ENCODE results near the gene CDC37L1.
"Not testable (repeated sequence)": the region's sequence is repeated elsewhere in the genome, so short reads cannot be mapped to it uniquely, and the experiment has no call there.

The CDC37L1 gene

DNA sequence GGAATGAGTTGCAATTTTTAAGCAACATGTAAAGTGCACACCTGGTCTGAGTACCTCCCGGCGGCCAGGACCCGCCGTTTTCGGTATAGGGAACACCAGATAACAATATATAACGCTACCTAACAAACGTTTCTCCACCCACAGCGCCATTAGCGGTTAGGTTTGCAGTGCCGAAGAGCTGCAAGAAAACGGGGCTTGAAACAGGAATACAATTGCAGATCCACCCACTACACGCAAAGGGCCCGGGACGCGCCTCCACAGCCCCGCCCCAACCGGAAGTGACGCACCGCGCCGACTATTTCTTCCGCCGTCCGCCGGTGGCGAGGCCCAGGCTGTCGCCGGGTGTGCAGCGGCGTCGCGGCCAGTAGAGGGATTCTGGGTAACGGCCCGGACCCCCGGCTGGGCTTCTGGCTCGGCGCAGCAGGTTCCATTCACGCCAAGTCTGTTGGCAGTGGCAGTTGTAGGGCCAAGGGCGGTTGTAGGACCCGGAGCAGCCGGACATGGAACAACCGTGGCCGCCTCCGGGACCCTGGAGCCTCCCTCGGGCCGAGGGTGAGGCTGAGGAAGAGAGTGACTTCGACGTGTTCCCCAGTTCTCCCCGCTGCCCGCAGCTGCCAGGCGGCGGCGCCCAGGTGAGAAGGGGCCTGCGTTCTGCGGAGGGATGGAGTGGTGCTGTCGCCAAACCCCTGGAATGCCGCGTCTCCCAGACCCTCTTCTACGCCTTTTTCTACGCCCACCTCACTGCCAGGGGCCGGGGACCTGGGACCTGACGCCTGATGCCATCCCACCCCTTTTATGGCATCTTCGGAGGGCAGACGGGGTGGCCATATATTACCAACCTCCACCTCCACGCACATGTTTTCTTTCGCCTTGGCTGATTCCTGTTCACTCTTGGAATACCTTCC, at the start of gene CDC37L1:
Gene CDC37L1 (plus strand): TSS at position 302 of the 905 bp plus-strand sequence. CDS start 199 bp downstream, at position 501.
- DNase-seq, result peak; percentile 81 to 82

DNA sequence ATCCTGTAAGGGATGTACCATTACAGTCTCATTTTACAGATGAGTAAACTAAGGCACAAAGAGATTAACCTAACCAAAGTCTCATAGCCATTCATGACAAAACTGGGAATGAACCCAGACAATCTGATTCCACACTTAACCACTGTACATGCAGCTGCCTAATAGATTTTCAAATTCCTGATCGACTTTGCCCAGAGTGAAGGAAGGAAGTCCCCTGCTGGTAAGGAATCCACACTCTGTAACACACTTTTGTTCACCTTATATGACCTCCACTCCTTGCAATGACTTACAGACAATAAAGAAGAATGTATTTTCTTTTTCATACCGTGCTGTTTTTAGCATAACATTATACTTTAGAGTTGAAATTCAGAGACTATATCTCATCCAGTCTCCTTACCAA, 48.5 kb upstream of the CDC37L1 start:
- no peak for DNase-seq

DNA sequence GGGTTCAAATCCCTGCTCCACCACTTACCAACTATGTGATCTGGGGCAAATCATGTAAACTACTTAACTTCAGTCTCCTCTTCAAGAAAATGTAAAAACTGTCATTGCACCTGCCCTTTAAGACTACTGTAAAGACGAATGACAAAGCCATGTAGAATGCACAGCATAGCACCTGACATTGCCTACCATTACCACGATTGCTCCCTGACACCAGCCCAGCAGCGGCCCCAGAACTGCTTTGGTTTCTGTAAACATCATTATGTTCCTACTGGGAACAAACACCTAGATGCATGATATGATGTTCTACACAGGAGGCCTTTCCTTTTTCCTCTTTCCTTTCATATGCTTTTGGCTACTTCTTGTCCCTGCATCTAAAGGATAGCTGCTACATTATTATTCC, 40.4 kb upstream of the CDC37L1 start:
- DNase-seq, result no peak

DNA sequence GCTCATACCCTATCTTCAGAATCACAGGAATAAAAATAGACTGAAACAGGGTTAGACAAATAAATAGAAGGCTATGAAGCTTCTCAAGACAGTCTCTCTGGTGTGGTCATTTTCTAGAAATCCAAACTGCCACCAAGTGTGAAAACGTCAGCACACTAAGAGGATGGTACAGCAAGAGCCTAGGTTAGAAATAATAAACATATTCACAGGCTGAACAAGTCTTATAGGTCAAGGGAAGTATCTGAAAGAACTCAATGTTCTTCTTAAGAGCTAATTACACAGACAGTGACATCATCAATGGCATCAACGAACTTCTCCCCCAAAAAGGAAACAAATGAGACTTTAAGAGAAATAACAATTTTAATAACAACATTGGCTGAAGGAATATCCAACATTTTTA, 39.9 kb upstream of the CDC37L1 start:
- no peak for DNase-seq

GRCh38 chr9:4640027-4640426, 39.3 kb upstream of the CDC37L1 start:
- no peak for DNase-seq

- DNase-seq, result no peak
Measured at GRCh38 chr9:4642351-4642750, 37.0 kb upstream of the CDC37L1 start.

DNA sequence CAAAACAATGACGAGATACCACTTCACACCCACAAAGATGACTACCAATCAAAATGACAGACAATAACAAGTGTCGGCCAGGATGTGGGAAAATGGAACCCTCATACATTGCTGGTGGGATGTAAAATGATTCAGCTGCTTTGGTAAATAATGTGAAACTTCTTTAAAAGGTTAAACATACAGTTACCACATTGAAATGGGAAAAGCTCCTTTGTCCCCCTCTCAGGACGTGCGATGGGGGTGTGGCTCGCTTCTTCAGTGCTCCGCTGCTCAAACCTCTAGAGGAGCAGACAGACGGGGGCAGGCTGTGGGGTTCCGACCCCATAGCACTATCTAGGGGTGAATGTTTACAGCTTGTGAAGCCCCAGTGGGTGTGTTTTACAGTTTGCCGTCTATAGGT, 25.3 kb upstream of the CDC37L1 start:
- no peak for DNase-seq

DNA sequence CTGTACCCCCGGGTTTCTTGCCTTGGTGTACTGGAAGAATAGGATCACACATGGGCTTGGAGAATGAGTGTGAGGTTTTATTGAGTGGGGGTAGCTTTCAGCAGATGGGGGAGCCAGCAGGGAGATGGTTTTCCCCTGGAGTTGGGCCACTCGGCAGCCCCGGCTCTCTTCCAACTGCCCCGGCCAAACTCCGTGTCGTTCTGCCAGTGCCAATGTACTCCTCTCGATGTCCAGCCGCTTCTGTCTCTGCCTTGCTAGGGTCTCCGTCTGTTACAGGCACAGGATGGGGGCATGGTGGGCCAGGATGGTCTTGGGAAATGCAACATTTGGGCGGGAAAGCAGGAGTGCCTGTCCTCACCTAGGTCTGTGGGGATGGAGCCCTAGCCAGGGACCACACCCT, 24.8 kb upstream of the CDC37L1 start:
- DNase-seq, result no peak

- DNase-seq, result not testable (repeated sequence)
Measured at GRCh38 chr9:4656196-4656595, 23.2 kb upstream of the CDC37L1 start.

DNA sequence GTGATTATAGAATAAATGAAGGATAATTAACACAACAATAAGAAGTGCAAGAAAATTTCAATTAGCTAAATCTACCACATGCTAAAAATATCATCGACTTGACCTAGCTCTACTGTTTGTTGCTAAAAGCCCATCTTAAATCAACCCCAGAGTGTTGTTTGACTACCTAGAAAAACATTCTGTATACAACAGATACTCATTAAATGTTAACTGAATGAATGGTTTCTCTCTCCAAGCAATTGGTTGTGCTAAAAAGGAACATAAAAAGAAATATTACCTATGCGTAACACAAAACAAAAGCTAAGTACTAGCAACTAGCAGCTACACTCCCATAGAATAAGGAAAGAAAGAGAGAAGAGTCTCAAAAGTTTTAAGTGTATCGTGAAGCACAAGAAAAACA, 22.7 kb upstream of the CDC37L1 start:
- no peak for DNase-seq

DNA sequence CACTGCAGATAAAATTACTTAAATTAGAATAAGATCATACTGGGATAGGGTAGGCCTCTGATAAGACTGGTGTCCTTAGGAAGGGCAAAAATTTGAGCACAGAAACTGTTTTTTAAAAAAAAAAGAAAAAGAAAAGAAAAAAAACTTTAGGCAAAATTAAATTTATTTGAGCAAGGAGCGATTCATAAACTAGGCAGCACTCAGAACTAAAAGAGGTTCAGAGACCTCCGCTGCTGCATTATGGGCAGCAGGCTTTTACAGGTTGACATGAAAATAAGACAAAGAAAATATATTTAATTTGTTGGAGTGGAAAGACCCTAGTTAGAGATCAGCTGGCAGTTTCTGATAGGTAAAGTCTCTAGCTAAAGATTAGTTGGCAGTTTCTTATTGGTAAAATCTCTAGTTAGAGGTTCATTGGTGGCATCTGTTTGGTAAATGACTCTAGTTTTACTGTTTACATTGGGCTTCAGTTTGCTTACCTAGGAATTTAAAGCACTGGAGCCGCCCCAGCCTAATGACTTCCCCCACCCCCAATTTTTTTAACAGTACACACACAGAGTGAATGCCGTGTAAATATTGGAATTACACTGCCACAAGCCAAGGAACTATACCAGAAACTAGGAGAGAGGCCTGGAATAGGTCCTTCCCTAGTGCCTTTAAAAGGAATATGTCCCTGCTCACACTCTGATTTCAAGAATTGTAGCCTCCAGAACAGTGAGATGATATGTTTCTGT, 21.8 kb upstream of the CDC37L1 start:
- no peak for DNase-seq

- not testable (repeated sequence) for DNase-seq
Measured at GRCh38 chr9:4660665-4661064, 18.7 kb upstream of the CDC37L1 start.

GRCh38 chr9:4661165-4661564, 18.2 kb upstream of the CDC37L1 start:
- DNase-seq, result no peak

DNA sequence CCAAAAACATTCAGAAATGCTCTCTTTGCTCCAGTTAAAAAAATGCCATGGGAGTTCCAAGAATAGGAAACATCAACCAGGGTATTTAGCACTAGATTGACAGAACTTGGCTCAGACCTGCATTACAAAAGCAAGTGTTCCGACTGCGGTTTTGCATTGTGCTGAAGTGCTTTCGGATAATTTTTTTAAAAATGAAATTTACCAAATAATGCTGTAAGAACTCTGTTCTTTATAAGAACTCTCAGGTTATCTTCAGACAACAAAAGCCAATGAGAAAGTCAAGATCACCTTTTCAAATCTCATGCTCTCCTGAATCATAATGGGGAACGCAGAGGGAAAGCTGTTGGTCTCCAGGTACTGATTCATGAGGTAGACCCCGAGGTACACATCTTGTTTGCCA, 17.8 kb upstream of the CDC37L1 start:
- peak in 1 of 2 experiments; percentile 67 for DNase-seq

DNA sequence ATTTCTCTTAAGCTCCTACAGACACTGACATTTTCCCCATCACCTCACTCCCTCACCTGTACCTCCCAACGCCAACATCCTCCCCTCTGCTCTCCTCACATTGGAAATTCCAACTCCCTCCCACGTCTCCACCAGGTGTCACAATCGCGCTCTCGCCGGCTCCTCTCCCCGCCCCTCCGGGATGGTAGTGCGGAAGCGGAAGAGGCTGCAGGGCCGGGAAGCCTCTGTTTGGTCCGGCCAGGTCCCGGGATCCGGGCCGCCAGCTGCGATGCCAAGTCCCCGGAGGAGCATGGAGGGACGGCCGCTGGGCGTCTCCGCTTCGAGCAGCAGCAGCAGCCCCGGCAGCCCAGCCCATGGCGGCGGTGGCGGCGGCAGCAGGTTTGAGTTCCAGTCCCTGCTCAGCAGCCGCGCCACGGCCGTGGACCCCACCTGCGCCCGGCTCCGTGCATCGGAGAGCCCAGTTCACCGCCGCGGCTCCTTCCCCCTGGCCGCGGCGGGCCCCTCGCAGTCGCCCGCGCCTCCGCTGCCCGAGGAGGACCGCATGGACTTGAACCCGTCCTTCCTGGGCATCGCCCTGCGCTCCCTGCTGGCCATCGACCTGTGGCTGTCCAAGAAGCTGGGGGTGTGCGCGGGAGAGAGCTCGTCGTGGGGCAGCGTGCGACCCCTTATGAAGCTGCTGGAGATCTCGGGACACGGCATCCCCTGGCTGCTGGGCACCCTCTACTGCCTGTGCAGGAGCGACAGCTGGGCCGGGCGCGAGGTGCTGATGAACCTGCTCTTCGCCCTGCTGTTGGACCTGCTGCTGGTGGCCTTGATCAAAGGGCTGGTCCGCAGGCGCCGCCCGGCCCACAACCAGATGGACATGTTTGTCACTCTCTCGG, 17.0 kb upstream of the CDC37L1 start, which contains the start of gene PLPP6:
Gene PLPP6 (plus strand): TSS at position 187 of the 881 bp plus-strand sequence. CDS start 82 bp downstream, at position 269.
- DNase-seq, result peak; percentile 67 to 77

DNA sequence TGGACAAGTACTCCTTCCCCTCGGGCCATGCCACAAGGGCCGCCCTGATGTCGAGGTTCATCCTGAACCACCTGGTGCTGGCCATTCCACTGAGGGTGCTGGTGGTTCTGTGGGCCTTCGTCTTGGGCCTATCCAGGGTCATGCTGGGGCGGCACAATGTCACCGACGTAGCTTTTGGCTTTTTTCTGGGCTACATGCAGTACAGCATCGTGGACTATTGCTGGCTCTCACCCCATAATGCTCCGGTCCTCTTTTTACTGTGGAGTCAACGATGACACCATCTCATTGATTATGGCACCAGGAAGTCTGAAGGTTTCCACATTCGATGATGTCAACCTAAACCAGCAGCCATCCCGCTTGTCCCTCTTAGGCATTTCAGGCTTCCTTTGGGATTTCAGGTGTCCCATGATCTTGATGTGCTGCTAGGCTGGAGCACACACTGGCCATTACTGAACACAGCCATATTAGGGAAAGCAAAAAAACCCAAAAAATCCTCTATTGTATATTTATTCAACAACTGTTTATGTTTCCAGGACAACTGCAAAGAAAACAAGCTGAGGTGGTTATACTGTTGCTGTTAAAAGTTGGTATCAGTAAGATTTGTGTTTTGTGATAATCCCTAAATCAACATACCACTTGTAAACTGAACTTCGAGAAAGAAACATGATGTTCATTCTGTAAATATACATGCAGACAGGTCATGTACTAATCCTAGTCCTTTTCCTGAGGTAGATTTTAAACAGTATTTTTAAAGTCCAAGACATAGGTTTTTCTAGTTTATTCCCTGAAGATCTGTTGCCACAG, 16.2 kb upstream of the CDC37L1 start:
- no peak for DNase-seq

GRCh38 chr9:4663956-4664355, 15.4 kb upstream of the CDC37L1 start:
- DNase-seq, result no peak

DNA sequence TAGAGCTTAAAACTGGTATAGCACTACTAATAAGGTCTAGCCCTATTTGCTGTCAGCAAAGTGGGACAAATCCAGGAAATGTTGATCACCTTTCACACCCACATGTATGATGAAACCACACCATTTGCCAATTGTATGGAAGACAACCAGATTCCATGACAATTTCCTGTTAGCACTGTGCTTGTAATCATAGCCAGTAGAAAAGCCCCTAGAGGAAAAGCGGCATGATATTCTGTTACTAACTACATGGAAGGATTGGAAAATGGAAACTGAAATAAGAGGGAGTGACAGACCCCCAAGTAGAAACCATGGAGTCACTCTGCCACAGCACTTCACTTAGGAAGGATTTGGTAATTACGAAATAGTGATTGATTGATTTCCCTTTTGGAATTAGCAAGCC, 14.0 kb upstream of the CDC37L1 start:
- DNase-seq, result no peak

- DNase-seq, result peak; percentile 2 to 28
Measured at GRCh38 chr9:4666042-4666699, 13.2 kb upstream of the CDC37L1 start, which contains the start of gene SPATA6L. Gene SPATA6L, minus strand, starts transcription at chr9:4666480. Its CDS starts 230 bp downstream, at chr9:4666250.

DNA sequence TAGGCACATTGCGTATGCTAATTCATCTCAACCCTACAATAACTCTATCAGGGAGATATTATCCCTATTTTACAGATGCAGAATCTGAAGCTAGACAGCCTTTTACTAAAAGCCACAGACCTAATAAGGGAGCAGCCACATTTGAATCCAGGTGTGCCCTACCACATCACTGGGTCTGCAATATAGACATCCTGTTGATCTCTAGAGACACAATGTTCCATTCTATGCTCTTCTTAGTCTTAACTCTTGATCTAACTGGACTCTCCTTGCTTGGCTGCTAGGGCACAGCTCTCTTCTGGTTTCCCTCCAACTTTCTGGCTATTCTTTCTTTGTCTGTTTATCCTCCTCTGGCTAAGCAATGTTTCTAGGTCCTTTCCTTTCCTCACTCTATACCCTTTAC, 11.7 kb upstream of the CDC37L1 start:
- DNase-seq, result no peak

GRCh38 chr9:4668604-4669003, 10.8 kb upstream of the CDC37L1 start:
- DNase-seq, result no peak

Measured in NCI-H187 (cell line).